Measurements from ENCODE around the gene PTCD1.

GRCh38 chr7:99386584-99387238, 51.9 kb downstream of the PTCD1 start:
- no peak for TF ChIP-seq POLR2AphosphoS5 (IDR thresholded peaks at IDR 0.05; ENCODE audit: low read depth)
- TF ChIP-seq CTCF (conservative IDR thresholded peaks at IDR 0.05; ENCODE audit: low read depth in 2 of 2), result peak; percentile 45 to 72
- TF ChIP-seq EZH2 (IDR thresholded peaks at IDR 0.05; ENCODE audit: low read depth, unreplicated experiment), result no peak
- no peak for TF ChIP-seq EZH2phosphoT487 (IDR thresholded peaks at IDR 0.05; ENCODE audit: unreplicated experiment)
- no peak for TF ChIP-seq CREB1 (CRISPR knock-in tag; IDR thresholded peaks at IDR 0.05; ENCODE audit: low read depth)
- TF ChIP-seq NANOG (IDR thresholded peaks at IDR 0.05; ENCODE audit: borderline replicate concordance), result no peak
- no peak for TF ChIP-seq ETS1 (IDR thresholded peaks at IDR 0.05)
- TF ChIP-seq JUNB (IDR thresholded peaks at IDR 0.05; ENCODE audit: unreplicated experiment), result no peak
- no peak for TF ChIP-seq REST (IDR thresholded peaks at IDR 0.05; ENCODE audit: unreplicated experiment)
- no peak for TF ChIP-seq ZNF331 (CRISPR knock-in tag; IDR thresholded peaks at IDR 0.05; ENCODE audit: low read depth)
- no peak for TF ChIP-seq STAT1 (IDR thresholded peaks at IDR 0.05; ENCODE audit: unreplicated experiment)

Data from GM23338 (cell line).